ENCODE measurements around the gene KDM6A. TPM values are rescaled to one million over a fixed set of nuclear protein-coding genes. Genes with fewer than 3 reads are reported as not detected.
"Not testable (repeated sequence)": the region's sequence is repeated elsewhere in the genome, so short reads cannot be mapped to it uniquely, and the experiment has no call there.

The KDM6A gene
- total RNA-seq, 2 donors from 2014 or later: 20.8 to 30.7 TPM

- Histone ChIP-seq H3K4me1 (no peaks in the 10 kb centered on the region), H3K36me3 (replicated peaks in 1 of 2; ENCODE audit: insufficient read depth in 1 of 2, low read depth in 2 of 2) (no peaks in the 10 kb centered on the region), H3K9me3 (no peaks in the 10 kb centered on the region), H3K4me3 (no peak overlapping the region), H3K27ac (no peak overlapping the region), H3K27me3 (no peaks in the 10 kb centered on the region)
- no peak for TF ChIP-seq POLR2A (IDR thresholded peaks at IDR 0.05)
- TF ChIP-seq CTCF (IDR thresholded peaks at IDR 0.05): no peak
- intact Hi-C loops (cut with DNase I): no loop called here
- ATAC-seq (no peak), DNase-seq (no peak)
- WGBS, 2 donors: 60 to 80% methylated on average over 1 to 10 of the region's 10 CpGs
Measured at GRCh38 chrX:44997282-44997812, 124.4 kb downstream of the KDM6A start.

DNA sequence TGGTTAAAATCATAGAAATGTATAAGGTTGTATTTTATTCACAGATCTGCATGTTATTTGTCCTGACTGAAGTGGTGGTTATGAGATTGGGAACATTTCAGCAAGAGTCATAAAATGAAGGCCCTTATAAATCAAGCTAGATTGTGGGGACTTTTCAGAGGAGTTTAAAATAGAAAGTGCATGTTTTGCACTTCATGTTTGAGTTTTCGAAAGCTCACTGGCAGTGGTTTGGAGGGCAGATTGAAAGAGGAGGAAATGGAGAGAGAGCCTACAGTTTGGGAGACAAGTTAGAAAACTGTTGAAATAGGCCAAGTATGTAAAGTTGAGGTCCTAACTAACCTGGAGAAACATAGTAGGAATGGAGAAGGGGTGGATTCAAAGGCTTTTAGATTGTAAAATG, 124.9 kb downstream of the KDM6A start:
- 83 to 91% methylated on average over 1 of the region's 1 CpG for WGBS, 2 donors
- H3K27me3 ChIP-seq: no peaks in the 10 kb centered on the region
- ATAC-seq (no peak), DNase-seq (no peak)
- no peaks in the 10 kb centered on the region for H3K36me3 ChIP-seq (replicated peaks in 1 of 2; ENCODE audit: insufficient read depth in 1 of 2, low read depth in 2 of 2)
- H3K4me1 ChIP-seq: no peaks in the 10 kb centered on the region
- H3K27ac ChIP-seq: no peak overlapping the region
- no peak overlapping the region for H3K4me3 ChIP-seq
- TF ChIP-seq POLR2A (IDR thresholded peaks at IDR 0.05) (no peak), CTCF (IDR thresholded peaks at IDR 0.05) (no peak)
- no peaks in the 10 kb centered on the region for H3K9me3 ChIP-seq
- intact Hi-C loops (cut with DNase I): no loop called here

DNA sequence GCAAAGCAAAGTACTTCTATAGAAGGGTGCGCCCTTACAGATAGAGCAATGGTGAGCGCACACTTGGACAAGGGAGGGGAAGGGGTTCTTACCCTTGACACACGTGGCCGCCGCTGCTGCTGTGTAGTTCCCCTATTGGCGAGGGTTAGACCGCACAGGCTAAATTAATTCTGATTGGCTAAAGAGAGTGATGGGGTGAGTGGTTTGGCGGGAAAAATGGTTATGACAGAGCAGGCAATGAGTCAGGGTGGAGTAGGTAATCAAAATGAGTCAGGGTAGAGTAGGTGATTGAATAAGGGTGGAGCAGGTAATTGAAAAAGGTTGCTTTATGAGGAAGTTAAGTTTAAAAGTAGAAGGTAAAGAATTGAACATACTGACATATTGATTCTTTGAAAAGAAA, 126.2 kb downstream of the KDM6A start:
- H3K27me3 ChIP-seq; ATAC-seq; H3K27ac ChIP-seq; H3K4me3 ChIP-seq; H3K4me1 ChIP-seq; intact Hi-C loops (cut with DNase I); H3K36me3 ChIP-seq (replicated peaks in 1 of 2; ENCODE audit: insufficient read depth in 1 of 2, low read depth in 2 of 2); H3K9me3 ChIP-seq; DNase-seq: not testable (repeated sequence)
- whole genome bisulfite sequencing, 2 donors: 89 to 94% methylated on average over 8 of the region's 8 CpGs

- ATAC-seq; H3K4me1 ChIP-seq; H3K36me3 ChIP-seq (replicated peaks in 1 of 2; ENCODE audit: insufficient read depth in 1 of 2, low read depth in 2 of 2); H3K27me3 ChIP-seq; H3K9me3 ChIP-seq; intact Hi-C loops (cut with DNase I); DNase-seq; H3K27ac ChIP-seq; H3K4me3 ChIP-seq: not testable (repeated sequence)
- 93 to 96% methylated on average over 3 of the region's 3 CpGs for WGBS, 2 donors
Measured at GRCh38 chrX:44999872-45000271, 126.9 kb downstream of the KDM6A start.

GRCh38 chrX:45001048-45001447, 128.1 kb downstream of the KDM6A start:
- DNase-seq (no peak), ATAC-seq (no peak)
- WGBS, 2 donors: 46 to 49% methylated on average over 4 of the region's 4 CpGs
- H3K4me3 ChIP-seq: no peak overlapping the region
- no peaks in the 10 kb centered on the region for H3K9me3 ChIP-seq
- H3K4me1 ChIP-seq: no peaks in the 10 kb centered on the region
- H3K27ac ChIP-seq: no peak overlapping the region
- intact Hi-C loops (cut with DNase I): no loop called here
- H3K27me3 ChIP-seq: no peaks in the 10 kb centered on the region
- TF ChIP-seq POLR2A (IDR thresholded peaks at IDR 0.05) (no peak), CTCF (IDR thresholded peaks at IDR 0.05) (no peak)
- H3K36me3 ChIP-seq (replicated peaks in 1 of 2; ENCODE audit: insufficient read depth in 1 of 2, low read depth in 2 of 2): no peaks in the 10 kb centered on the region

- 75 to 85% methylated on average over 4 of the region's 4 CpGs for WGBS, 2 donors
Measured at GRCh38 chrX:45003085-45003484, 130.1 kb downstream of the KDM6A start.

More at GRCh38 chrX:45003085-45003484, 130.1 kb downstream of the KDM6A start:
- no peaks in the 10 kb centered on the region for H3K9me3 ChIP-seq
- ATAC-seq (no peak), DNase-seq (no peak)
- no peak overlapping the region for H3K27ac ChIP-seq
- no peaks in the 10 kb centered on the region for H3K4me1 ChIP-seq
- no peaks in the 10 kb centered on the region for H3K36me3 ChIP-seq (replicated peaks in 1 of 2; ENCODE audit: insufficient read depth in 1 of 2, low read depth in 2 of 2)
- intact Hi-C loops (cut with DNase I): no loop called here
- TF ChIP-seq CTCF (IDR thresholded peaks at IDR 0.05) (no peak), POLR2A (IDR thresholded peaks at IDR 0.05) (no peak)
- H3K4me3 ChIP-seq: no peak overlapping the region
- no peaks in the 10 kb centered on the region for H3K27me3 ChIP-seq

All from body of pancreas (tissue), 4 donors.